ENCODE data around the gene GLDC. TPM values are rescaled to one million over a fixed set of nuclear protein-coding genes. Genes with fewer than 3 reads are reported as not detected.

The GLDC gene
- total and polyA plus RNA-seq, 10 of the 15 experiments (the other 5 are each of a cell fraction or from before 2014, with no cell fraction given), result 33.1 to 165 (median 114) TPM

- H3K79me2 ChIP-seq (ENCODE audit: control insufficient read depth, insufficient read depth, low read length), result peaks cover 6% of the 10 kb centered on the region
- in situ Hi-C loops (cut with MboI) (loop anchor here (10.0 kb wide), 1 partner anchor 275 kb away; the partner anchor contains the start of gene UHRF2), intact Hi-C loops (cut with micrococcal nuclease; ENCODE audit: unreplicated experiment) (loop anchor here (5.0 to 10.0 kb wide), 2 partner anchors 338 to 685 kb away; a partner anchor contains a TSS)
- H3K4me1 ChIP-seq (ENCODE audit: control insufficient read depth, insufficient read depth, low read length), result peaks cover 40% of the 10 kb centered on the region
- SMC1A ChIA-PET (ENCODE audit: uncharacterized antibody, unreplicated experiment), result interaction anchor here (0.6 to 7.1 kb wide), 20 partner anchors 8 to 275 kb away, joined by 3 to 44 read pairs (median 4); no protein-coding TSS in a partner anchor
- POLR2A ChIA-PET, result interaction anchor here (0.5 to 5.0 kb wide), 10 partner anchors 8 to 116 kb away, joined by 3 to 43 read pairs (median 8); partner anchors contain the start of gene KDM4C
- 8% methylated on average over 2 of the region's 2 CpGs for WGBS (ENCODE audit: insufficient coverage, insufficient replicate concordance, low lambda C conversion rate, missing lambda C conversion rate)
- no peak overlapping the region for H2AFZ ChIP-seq (ENCODE audit: control insufficient read depth, low read depth, low read length)
- DNase-seq (ENCODE audit: low read depth, low spot score) (no peak), FAIRE-seq (no peak), ATAC-seq (peak; percentile 47)
- no peaks in the 10 kb centered on the region for H4K20me1 ChIP-seq (ENCODE audit: control insufficient read depth, insufficient read depth)
- H3K9me3 ChIP-seq (replicated peaks; ENCODE audit: control insufficient read depth, insufficient read depth, low read length), result no peaks in the 10 kb centered on the region
- peak overlapping the region; percentile 82 for H3K27ac ChIP-seq (ENCODE audit: control insufficient read depth, insufficient read depth)
- 0 out of 4 replicates have a peak, but pooled peaks cover 0 to 4% of the 10 kb centered on the region in 2 experiments for H3K36me3 ChIP-seq (ENCODE audit: control insufficient read depth in 2 of 2, insufficient read depth in 2 of 2, low read length in 1 of 2)
- 0 out of 2 replicates have a peak overlapping the region, but pooled peaks have one; percentile 4 for H3K4me3 ChIP-seq
- H3K4me2 ChIP-seq (ENCODE audit: control insufficient read depth, insufficient read depth), result peak overlapping the region; percentile 61
- BruUV-seq (replicated peaks), result no TSS peak
- H3K9ac ChIP-seq (ENCODE audit: control insufficient read depth, insufficient read depth, low read length), result peak overlapping the region; percentile 52
- CTCF ChIA-PET, result interaction anchor here (0.6 to 2.4 kb wide), 7 partner anchors 13 to 258 kb away, joined by 3 to 8 read pairs (median 4); no protein-coding TSS in a partner anchor
- RAD21 ChIA-PET (ENCODE audit: unreplicated experiment), result interaction anchor here (1.0 to 2.1 kb wide), 12 partner anchors 8 to 105 kb away, joined by 3 to 12 read pairs (median 5); no protein-coding TSS in a partner anchor
- no peaks in the 10 kb centered on the region for H3K27me3 ChIP-seq (replicated peaks in 1 of 2; ENCODE audit: control insufficient read depth in 2 of 2, insufficient read depth in 2 of 2, low read length in 1 of 2)
- no peak for TF ChIP-seq ZBED1 (IDR thresholded peaks at IDR 0.05; ENCODE audit: borderline replicate concordance)
- TF ChIP-seq MTA2 (IDR thresholded peaks at IDR 0.05; ENCODE audit: low read depth), result peak; percentile 69
- TF ChIP-seq STAT3 (IDR thresholded peaks at IDR 0.05; ENCODE audit: low read depth, low read length), result no peak
- TF ChIP-seq CREM (IDR thresholded peaks at IDR 0.05; ENCODE audit: low read depth), result no peak
- no peak for TF ChIP-seq EED (IDR thresholded peaks at IDR 0.05; ENCODE audit: low read depth)
- peak in 1 of 2 experiments; percentile 61; a peak in 3 of 4 replicates for TF ChIP-seq IKZF2 (IDR thresholded peaks at IDR 0.05)
- TF ChIP-seq EZH2 (IDR thresholded peaks at IDR 0.05; ENCODE audit: borderline replicate concordance, control insufficient read depth, low read depth, low read length), result no peak
- TF ChIP-seq SPI1 (IDR thresholded peaks at IDR 0.05; ENCODE audit: borderline replicate concordance, insufficient read depth, low read depth, low read length), result peak; percentile 44; the same call in 1 of the 2 replicates
- no peak for TF ChIP-seq ESRRA (IDR thresholded peaks at IDR 0.05; ENCODE audit: low read length)
- TF ChIP-seq SP1 (IDR thresholded peaks at IDR 0.05; ENCODE audit: low read depth, low read length), result no peak
- no peak for TF ChIP-seq FOXK2 (IDR thresholded peaks at IDR 0.05)
- no peak for TF ChIP-seq STAT1 (conservative IDR thresholded peaks at IDR 0.05)
- no peak for TF ChIP-seq ZNF622 (IDR thresholded peaks at IDR 0.05)
- TF ChIP-seq IKZF1 (conservative IDR thresholded peaks at IDR 0.05), result peak; percentile 67
- no peak for TF ChIP-seq NFYB (IDR thresholded peaks at IDR 0.05; ENCODE audit: insufficient read depth, low read depth, low read length)
- TF ChIP-seq HCFC1 (IDR thresholded peaks at IDR 0.05; ENCODE audit: low read length), result no peak
- no peak for TF ChIP-seq PBX3 (IDR thresholded peaks at IDR 0.05; ENCODE audit: insufficient replicate concordance, low read depth, low read length)
- no peak for TF ChIP-seq CBX3 (IDR thresholded peaks at IDR 0.05; ENCODE audit: borderline replicate concordance, low read depth)
- TF ChIP-seq KAT2A (conservative IDR thresholded peaks at IDR 0.05; ENCODE audit: control insufficient read depth, low read depth, low read length), result no peak
- TF ChIP-seq MLLT1 (IDR thresholded peaks at IDR 0.05), result no peak
- no peak for TF ChIP-seq RELA (IDR thresholded peaks at IDR 0.05; ENCODE audit: borderline replicate concordance, partially characterized antibody)
Observed at GRCh38 chr9:6689893-6690674, 44.6 kb upstream of the GLDC start.

All from GM12878 (cell line).